Stimulated activated CD8-positive, alpha-beta memory T cell treated with anti-CD3 and anti-CD28 coated beads, Interleukin-4, amount 100 ng/mL, for 48 hours (primary cell): ENCODE data around the gene NOS3.
"Not testable (repeated sequence)": the region's sequence is repeated elsewhere in the genome, so short reads cannot be mapped to it uniquely, and the experiment has no call there.

ENCODE experiments used
- DNase-seq: peaks from one replicate; pipeline ENCODE4 v3.0.0-alpha.2; 2020

Gene NOS3

DNA sequence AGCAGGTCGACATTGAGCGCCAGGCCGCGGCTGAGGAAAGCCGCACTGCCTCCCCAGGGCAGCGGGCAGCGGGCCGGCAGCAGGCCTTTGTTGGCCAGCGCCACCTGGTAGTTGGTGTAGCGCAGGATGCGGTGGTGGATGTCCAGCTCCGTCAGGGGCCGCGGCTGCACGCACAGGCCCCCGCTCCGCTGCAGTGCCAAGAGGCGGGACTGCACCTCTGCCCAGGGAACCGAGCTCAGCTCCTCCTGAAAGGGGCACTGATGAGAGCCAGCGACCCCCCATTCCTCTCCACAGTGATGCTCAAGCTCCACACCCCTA, 28.3 kb downstream of the NOS3 start:
- no peak for DNase-seq

DNA sequence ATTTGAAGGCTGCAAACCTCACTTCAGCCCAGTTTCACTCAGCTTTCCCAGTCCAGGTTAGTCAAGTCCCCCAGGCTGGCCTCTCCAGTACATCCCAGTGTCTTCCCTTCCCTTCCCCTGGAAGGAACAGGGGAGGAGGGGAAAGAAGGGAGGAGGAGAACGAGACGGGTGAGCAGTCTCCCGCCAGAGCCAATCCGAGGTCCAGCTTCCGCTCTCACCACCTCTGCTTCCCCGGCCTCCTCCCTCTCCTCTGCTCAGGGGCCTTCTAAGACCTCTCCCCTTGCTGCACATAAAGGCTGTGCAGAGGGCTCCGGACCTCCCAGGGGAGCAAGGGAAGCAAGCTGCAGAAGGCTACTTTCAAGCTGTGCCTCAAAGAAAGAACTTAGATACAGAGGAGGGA, 29.4 kb downstream of the NOS3 start:
- no peak for DNase-seq

DNA sequence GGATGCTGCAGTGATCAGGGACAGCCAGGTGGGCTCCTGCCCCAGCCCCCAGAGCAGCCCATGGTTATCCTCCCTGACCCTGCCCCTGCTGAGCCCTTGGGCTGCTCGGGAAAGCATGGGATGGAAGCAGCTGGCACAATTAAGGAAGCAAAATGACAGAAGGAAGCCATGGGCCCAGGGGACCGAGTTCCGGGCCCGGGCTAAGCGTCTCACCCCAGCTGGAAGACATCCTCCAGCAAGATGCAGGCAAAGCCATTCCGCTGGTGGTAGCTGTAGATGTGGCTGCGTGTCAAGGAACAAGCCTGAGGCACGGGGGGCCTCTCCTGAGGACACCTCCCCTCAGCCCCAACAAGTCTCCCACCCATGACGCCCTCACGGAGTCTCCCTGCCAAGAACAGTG, 32.4 kb downstream of the NOS3 start:
- DNase-seq: no peak

DNA sequence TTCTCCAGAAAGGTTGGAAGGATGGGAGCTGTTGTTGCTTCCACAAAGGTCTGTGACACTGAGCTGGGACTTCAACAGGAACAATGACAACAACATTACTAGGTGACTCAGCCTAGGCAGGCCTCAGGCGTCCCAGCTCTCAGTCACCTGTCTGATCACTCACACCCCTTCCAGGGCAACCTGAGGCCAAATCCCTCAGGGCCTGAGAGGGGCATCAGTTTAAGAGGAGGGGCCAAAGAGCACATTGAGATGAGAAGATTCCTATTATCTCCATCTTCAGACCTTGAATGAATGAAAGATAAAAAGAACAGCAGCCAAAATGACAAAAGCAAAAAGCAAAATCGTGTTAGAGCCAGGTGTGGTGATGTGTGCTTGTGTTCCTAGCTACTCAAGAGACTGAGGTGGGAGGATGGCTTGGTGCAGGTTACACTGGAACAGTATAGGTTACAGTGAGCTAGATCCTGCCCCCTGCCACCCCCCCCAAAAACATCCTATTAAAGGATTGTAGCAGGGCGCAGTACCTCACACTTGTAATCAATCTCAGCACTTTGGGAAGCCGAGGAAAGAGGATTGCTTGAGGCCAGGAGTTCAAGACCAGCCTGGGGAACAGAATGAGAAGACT, 33.7 kb downstream of the NOS3 start, which contains the start of gene ATG9B:
ATG9B (minus strand) TSS at position 60 of the 622 bp plus-strand sequence. CDS start 71 bp downstream, outside the sequence.
- DNase-seq: no peak

DNA sequence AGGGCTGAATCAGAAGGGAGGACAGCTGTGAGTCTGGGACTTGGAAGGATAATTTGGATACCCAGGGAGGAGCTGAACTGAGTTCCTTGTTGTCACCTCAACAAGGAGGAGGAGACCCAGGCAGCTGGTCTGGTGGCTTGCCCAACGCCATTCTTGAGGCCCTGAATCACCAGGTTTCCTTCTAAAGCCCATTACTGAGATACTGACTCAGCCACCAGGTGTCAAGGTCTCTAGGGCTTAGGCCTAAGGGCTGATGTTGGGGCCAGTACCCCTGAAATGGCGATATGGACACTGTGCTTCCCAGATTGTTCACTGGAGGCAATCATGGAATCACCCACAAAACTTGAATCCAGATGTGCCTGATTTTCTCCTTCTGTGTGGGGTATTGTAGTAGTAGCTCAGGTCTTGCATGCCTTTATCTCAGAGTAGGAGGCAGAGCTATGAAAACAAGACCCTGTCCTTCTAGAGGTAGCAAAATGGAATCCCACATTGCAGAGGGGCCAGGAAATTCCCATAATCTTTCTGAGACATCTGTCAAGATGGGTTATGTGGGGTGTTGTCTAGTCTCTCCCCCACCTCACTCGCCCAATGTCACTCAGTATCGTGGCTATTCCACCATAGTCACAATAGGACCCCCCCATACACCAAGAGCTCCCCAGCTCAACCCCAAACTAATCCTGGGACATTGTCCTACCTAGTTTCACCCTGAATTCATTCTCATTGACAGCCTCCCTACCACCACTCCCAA, 35.3 kb downstream of the NOS3 start:
- no peak for DNase-seq

DNA sequence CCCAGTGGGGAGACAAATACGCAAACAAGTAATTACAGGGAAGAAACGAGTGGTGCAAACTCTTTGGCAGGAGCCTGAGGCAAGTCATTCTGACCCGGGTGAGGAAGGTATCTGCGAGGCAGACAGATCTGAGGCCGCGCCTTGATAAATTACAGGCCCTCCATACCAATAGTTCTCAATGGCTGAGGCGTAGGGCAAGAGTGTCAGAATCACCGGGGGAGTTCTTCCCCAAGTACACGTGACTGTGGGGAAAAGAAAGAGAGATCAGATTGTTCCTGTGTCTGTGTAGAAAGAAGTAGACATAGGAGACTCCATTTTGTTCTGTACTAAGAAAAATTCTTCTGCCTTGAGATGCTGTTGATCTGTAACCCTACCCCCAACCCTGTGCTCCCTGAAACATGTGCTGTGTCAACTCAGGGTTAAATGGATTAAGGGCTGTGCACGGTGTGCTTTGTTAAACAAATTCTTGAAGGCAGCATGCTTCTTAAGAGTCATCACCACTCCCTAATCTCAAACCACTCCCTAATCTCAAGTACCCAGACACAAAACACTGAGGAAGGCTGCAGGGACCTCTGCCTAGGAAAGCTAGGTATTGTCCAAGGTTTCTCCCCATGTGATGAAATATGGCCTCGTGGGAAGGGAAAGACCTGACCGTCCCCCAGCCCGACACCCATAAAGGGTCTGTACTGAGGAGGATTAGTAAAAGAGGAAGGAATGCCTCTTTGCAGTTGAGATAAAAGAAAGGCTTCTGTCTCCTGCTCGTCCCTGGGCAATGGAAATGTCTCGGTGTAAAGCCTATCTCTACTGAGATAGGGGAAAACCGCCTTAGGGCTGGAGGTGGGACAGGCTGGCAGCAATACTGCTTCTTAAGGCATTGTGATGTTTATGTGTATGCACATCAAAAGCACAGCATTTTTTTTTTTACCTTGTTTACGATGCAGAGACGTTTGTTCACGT, 36.2 kb downstream of the NOS3 start:
- DNase-seq: not testable (repeated sequence)

DNA sequence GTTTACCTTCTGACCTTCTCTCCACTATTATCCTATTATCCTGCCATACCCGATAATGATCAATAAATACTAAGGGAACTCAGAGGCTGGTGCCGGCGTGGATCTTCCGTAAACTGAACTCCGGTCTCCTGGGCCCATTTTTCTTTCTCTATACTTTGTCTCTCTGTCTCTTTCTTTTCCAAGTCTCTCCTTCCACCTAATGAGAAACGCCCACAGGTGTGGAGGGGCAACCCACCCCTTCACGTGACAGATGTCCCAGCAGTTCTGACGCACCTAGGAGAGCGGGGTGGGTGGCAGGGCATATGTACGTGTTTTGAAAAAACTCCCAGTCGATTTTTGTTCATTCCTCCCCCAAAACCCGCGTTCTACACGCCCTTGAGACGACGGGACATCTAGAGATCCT, 36.9 kb downstream of the NOS3 start:
- not testable (repeated sequence) for DNase-seq

DNA sequence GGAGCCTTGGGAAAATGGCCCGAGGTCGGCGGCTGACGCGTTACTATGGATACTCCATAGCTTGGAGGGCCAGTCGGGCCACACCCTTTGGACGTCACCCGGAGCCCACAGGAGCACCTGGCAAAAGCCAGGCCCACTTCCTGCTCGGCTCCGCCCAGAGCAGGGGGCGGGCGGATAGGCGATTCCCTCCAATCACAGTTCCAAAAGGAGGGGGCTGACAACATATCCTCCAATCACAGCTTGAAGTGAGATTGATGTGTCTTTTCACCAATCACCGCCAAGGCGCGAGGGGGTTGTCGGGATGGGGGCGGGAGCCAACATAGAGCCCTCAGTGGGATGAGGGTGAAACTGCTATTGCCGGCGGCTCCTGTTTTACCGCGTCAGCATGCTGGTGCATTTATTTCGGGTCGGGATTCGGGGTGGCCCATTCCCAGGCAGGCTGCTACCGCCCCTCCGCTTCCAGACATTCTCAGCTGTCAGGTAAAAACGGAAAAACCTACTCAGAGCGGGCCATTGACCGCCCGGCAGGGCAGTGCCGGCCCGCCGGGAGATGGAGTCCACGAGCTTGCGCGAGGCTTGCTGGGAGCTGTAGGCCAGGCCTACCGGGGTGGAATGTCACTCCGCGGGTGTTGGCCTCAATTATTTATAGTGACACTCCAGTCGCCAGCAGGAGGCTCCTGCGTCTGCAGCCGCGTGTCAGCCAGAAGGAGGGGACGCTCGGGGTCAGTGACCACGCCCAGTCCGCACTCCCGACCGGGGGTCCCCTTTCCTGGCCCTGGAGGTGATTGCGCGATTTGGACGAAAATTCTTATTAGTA, 37.5 kb downstream of the NOS3 start, which contains the start of gene ABCB8:
ABCB8 (plus strand) TSS at position 320 of the 817 bp plus-strand sequence; CDS start at position 386, 66 bp downstream.
- DNase-seq: peak; percentile 99

DNA sequence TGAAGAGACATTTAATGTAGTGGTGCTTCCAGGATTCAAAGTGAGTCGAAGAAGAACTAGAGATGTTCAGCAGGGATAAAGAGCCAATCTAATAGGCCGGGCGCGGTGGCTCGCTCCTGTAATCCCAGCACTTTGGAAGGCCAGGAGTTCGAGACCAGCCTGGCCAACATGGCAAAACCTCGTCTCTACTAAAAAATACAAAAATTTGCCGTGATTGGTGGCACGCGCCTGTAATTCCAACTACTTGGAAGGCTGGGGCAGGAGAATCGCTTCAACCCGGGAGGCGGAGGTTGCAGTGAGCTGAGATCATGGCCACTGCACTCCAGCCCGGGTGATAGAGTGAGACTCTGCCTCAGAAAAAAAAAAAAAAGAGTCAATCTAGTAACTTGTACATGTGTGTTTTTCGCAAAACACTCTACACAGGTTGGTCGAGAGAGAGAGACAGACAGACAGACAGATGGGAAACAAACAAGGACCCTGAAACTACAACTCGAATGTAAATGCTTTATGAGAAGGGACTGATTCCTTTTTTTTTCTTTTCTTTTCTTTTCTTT, 38.2 kb downstream of the NOS3 start:
- DNase-seq: no peak

DNA sequence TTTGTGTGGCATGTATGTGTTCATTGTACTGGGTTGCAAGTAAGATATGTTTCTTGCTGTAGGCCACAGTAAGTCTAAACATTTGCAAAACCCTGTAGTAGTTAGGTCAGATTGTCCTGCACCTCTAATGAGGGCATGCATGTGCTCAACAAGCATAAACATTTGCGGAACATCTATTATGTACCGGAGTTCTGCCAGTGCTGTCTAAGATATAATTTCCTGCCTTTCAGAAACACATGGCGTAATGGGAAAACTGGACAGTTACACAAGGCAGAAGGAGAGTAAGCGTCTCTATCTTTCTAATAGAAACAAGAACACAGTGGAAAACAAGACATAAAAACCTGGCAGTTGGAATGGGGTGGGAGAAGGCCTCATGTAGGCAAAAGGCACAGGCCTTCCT, 40.2 kb downstream of the NOS3 start:
- no peak for DNase-seq

DNA sequence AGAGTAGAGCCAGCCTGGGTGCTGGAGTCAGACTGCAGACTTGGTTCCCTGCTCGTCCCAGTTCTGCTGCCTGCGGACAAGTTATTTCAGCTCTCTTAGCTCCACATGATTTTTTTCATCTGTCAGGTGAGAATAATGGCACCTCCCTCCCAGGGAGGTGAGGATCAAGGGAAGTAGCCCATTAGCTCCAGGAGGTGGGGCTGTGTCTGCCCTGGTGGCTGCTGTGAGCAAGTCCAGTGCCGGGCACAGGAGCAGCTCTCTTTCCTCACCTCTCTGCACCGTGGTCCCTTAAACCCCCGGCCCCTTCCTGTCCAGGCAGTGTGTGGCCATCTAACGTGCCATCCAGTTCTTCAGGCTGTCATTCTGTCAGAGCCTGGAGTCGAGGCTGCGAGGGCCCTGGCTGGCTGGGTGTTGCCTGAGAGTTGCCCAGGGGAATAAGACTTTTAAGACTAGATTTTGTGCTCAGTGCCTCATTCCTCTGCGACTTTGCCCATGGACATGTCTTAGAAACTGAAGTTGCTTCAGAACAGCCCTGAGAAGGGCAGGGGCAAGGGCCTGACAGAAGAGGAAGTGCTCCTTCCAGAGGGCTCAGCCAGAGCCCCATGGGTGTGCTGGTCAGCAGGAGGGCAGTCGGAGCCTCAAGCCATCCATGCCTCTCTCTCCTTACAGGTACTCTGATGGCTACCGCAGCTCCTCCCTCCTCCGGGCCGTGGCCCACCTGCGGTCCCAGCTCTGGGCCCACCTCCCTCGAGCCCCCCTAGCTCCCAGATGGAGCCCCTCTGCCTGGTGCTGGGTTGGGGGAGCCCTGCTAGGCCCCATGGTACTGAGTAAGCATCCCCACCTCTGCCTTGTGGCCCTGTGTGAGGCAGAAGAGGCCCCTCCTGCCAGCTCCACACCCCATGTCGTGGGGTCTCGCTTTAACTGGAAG, 42.4 kb downstream of the NOS3 start:
- no peak for DNase-seq

DNA sequence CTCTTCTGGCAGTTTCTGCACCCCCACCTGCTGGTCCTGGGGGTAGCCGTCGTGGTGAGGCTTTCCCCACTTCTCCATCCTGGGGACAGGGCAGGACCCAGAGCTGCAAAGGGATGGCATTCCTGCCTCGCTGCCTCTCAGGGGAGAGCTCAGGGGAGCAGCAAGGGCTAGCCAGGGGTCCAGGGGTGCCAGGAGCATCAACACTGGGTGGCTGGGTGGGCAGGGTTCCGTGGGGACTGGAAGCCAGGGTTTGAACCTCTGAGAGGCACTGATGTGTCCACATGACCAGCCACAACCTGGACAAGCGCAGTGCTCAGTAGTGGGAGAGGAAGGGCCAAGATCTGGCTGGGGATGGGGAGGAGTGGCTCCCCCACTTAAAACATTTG, 43.0 kb downstream of the NOS3 start:
- DNase-seq: no peak

DNA sequence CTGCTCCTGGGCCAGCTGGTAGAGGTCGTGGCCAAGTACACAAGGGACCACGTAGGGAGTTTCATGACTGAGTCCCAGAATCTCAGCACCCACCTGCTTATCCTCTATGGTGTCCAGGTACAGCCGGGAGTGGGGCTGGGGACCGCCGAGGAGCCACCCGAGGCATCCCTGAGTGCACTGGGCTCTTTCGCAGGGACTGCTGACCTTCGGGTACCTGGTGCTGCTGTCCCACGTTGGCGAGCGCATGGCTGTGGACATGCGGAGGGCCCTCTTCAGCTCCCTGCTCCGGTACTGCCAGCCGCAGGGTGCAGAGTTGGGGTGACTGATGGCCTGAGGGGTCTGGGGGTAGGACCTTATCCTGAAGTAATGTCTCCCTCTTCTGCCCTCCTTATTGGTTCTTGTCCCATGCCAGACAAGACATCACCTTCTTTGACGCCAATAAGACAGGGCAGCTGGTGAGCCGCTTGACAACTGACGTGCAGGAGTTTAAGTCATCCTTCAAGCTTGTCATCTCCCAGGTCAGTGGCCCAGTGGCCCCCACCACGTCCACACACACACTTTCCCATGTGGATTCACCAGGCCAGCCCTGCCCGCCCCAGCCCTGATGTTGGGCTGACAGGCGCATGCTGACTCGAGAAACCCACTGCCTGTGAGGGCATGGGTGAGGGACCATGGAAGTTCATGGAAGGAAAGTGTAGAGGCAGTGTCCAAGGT, 43.7 kb downstream of the NOS3 start:
- no peak for DNase-seq

DNA sequence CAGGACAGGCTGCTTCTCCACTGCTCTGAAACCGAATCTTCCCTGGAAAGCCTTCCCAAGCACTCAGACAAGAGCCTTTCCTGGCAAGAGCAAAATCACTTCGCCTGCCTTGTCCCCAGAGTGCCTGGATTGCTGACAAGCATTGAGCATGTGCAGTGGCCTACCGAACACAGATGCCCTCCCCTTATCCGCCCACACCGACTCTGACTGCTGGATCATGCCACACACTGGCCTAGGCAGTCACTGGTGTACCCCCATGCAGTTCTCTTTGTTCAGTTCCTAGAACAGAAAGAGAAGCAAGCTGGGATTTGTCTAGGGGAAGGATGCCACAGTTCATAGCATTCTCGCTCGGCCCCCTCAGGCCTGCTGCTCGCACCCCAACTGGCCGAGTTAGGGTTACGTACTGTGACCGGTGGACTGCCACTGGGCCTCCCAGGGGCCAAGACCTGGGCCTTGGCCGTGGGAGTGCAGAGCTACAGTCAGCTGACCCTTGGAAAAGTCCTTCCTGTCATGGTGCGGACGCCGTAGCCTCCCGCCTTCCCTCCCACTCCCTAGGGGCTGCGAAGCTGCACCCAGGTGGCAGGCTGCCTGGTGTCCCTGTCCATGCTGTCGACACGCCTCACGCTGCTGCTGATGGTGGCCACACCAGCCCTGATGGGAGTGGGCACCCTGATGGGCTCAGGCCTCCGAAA, 44.4 kb downstream of the NOS3 start:
- no peak for DNase-seq

DNA sequence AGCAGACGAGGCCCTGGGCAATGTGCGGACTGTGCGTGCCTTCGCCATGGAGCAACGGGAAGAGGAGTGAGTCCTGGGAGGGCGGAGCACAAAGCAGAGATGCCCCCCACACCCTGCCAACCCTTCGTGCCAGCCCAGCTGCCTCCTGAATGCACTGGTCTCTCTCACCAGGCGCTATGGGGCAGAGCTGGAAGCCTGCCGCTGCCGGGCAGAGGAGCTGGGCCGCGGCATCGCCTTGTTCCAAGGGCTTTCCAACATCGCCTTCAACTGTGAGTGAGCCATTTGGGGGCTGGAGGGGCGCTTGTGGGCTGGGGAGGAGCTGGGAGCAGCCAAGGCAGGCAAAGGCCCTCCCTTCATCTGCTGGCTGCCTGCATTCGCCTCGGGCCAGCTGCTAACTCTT, 45.1 kb downstream of the NOS3 start:
- no peak for DNase-seq

DNA sequence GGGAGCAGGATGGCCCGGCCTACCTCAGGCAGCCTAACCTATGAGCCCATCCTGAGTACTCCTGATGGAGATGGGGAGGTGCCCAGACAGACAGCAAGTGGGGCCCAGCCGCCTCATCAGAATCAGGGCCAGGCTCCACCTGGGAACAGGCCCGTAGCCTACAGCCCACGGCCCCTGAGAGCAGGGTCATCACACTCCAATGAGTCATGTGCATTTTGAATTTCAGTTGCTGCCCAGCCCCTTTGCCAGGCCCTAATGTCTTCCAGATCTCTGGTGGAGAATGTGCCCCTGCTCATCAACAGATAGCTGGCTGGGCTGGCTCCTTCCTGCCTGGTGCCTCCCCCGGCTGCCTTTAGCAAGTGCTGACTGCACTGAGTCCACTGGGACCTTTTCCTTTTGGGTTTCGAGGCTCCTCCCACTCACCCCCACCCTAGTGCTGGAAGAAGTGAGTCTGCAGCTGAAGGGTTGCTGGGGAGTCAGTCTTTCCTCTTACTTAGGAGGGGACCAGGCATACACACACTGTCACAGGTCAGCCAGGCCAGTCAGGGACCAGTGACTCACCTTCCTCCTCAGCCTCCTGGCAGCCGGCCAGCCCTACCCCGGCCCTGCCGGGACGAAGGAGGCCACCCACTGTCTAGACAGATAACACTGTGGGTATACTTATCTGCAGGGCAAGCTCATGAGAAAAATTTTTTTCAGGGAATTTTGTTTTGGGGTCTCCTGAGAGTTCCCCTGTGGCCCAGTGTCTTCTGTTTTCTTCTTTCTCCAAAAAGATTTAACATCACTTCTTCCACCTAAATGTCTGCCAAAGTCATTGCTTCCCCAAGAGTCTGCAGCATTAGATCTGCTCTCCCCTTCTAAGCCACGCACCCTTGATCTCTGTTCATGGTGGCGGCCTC, 48.4 kb downstream of the NOS3 start:
- peak; percentile 88 for DNase-seq

DNA sequence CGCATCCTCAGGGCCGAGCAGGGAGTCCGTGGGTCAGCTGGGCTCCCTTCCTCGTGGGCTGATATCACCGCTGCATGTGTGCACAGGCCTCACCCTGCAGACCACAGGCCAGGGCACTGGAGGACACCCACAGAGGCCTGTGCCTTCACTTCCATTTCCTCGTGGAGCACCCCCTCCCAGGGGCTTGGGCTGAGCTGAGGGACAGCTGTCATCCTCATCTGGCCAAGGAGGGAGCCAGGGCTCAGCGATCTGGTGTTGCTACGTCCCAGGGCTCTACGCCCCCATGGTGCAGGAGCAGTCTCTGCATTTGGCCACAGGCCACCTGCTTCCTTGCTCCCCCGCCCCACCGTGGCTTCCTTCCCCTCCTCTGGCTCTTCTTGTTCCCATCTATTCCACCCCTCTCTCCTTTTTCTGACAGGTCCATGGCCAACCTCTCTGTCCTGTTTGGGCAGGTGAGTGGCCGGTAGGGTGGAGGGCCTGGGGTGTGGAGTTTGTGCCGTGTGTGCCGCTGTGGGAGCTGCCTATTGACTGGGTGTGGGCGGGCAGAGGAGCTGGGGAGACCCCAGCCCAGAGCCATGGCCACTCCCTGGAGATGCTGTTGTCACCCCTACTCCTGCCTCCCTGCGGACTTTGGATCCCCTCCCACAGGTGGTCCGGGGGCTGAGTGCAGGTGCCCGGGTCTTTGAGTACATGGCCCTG, 49.2 kb downstream of the NOS3 start:
- DNase-seq: no peak
